ENCODE data around the gene PLA2G4E.

- TF ChIP-seq SPI1 (IDR thresholded peaks at IDR 0.05; ENCODE audit: low read depth, low read length) (no peak), TAF1 (IDR thresholded peaks at IDR 0.05; ENCODE audit: low read depth, low read length) (no peak), PAX5 (IDR thresholded peaks at IDR 0.05; ENCODE audit: insufficient read depth, low read length, severe bottlenecking) (no peak), POLR2A (IDR thresholded peaks at IDR 0.05; ENCODE audit: low read depth, low read length) (no peak), POLR2AphosphoS5 (IDR thresholded peaks at IDR 0.05; ENCODE audit: low read depth, low read length) (no peak)
These were observed 18.5 kb downstream of the PLA2G4E start for GRCh38 chr15:42002333-42002732.
